ENCODE results near the gene UBR4.

GRCh38 chr1:19128968-19129514 lies 81.0 kb downstream of the UBR4 start:
- TF ChIP-seq, protein P1, sequence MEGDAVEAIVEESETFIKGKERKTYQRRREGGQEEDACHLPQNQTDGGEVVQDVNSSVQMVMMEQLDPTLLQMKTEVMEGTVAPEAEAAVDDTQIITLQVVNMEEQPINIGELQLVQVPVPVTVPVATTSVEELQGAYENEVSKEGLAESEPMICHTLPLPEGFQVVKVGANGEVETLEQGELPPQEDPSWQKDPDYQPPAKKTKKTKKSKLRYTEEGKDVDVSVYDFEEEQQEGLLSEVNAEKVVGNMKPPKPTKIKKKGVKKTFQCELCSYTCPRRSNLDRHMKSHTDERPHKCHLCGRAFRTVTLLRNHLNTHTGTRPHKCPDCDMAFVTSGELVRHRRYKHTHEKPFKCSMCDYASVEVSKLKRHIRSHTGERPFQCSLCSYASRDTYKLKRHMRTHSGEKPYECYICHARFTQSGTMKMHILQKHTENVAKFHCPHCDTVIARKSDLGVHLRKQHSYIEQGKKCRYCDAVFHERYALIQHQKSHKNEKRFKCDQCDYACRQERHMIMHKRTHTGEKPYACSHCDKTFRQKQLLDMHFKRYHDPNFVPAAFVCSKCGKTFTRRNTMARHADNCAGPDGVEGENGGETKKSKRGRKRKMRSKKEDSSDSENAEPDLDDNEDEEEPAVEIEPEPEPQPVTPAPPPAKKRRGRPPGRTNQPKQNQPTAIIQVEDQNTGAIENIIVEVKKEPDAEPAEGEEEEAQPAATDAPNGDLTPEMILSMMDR (IDR thresholded peaks at IDR 0.05; ENCODE audit: poor library complexity) = no peak
- TF ChIP-seq EZH2 (IDR thresholded peaks at IDR 0.05; ENCODE audit: borderline replicate concordance) = no peak
- no peak for TF ChIP-seq EZH2phosphoT487 (IDR thresholded peaks at IDR 0.05; ENCODE audit: low read depth, severe bottlenecking, unreplicated experiment)
